Right hindlimb (tissue), 1 donor: ENCODE measurements around the gene NBEAL1.
"Not testable (repeated sequence)": the region's sequence is repeated elsewhere in the genome, so short reads cannot be mapped to it uniquely, and the experiment has no call there.

ENCODE experiments used
- DNase-seq: peaks from one replicate; pipeline ENCODE4 v3.0.0-alpha.2; 2018

The NBEAL1 gene

DNA sequence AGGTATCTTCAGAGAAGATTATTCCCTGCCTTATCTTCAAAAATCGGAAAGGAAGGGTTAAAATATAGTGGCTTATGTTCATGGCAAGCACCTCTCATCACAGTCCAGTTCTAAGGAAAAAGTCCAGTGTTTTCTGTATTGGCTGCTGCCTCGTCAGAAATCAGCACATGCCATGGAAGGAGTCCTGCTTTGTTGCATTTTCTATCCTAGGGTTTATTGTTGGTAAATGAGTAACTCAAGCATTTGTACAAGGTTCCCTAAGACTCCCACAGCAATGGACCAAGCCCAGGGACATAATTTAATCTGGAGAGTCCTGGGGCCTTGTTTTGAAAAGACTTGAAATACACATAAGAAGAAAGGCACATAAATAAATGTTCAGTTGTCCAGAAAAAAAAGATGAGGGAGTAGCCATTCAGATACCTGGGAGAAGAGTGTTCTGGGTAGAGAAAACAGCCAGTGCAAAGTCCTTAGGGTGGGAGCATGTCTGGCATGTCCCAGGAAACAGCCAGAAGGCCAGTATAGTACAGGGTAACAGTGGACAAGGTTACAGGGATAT is 26.4 kb downstream of the NBEAL1 start:
- no peak for DNase-seq

DNA sequence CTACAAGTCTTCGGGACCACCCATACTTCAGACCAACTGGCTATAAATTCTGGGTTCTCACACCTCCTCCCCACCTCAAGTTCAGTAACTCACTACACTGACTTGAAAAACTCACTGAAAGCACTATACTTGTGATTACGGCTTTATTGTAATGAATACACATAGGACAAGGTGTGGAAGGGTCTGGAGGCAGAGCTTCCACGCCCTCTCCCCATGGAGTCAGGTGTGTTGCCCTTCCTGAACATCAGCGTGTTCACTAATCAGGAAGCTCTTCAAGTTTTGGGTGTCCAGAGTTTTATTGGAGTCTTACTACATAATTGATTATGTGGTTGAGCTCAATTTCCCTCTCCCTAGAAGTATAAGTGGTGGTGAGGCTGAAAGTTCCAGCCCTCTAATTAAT is 27.5 kb downstream of the NBEAL1 start:
- DNase-seq: no peak

DNA sequence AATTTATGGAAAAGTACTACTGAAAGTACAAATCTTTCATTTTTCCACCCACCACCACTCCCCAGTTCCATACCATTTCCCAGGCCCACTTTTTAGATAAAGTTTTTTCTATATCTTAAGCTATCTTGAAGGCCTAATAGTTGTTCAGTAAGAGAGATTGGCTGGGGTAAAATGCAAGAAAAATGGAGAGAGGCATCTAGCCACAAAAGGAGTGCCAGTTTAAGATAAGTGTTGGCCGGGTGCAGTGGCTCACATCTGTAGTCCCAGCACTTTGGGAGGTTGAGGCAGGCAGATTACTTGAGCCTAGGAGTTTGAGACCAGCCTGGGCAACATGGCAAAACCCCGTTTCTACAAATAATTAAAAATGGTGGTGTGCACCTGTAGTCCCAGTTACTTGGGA is 28.6 kb downstream of the NBEAL1 start:
- no peak for DNase-seq

DNA sequence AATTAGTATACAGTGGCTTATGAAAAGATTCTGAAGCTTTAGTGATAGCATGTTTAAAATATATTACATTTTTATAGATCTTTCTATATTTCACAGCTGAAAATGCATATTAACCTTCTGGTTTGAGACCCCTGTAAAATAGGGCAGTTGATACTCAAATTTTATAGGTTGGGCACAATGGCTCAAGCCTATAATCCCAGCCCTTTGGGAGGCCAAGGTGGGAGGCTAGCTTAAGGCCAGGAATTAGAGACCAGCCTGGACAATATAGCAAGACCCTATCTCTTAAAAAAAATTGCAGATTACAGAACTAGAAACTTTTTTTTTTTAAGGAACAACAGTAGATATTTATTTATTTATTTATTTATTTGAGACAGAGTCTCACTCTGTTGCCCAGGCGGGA is 31.2 kb downstream of the NBEAL1 start:
- DNase-seq: no peak

DNA sequence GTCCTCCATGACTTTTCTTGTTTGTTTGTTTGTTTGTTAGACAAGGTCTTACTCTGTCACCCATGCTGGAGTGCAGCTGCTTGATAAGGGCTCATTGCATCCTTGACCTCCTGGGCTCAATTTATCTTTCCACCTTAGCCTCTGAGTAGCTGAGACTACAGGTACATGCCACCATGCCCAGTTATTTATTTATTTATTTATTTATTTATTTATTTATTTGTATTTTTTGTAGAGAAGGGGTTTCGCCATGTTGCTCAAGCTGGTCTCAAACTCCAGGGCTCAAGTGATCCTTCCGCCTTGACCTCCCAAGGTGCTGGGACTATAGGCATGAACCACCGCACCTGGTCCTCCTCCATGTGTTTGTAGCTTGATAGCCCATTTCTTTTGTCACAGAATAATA is 37.9 kb downstream of the NBEAL1 start:
- no peak for DNase-seq

DNA sequence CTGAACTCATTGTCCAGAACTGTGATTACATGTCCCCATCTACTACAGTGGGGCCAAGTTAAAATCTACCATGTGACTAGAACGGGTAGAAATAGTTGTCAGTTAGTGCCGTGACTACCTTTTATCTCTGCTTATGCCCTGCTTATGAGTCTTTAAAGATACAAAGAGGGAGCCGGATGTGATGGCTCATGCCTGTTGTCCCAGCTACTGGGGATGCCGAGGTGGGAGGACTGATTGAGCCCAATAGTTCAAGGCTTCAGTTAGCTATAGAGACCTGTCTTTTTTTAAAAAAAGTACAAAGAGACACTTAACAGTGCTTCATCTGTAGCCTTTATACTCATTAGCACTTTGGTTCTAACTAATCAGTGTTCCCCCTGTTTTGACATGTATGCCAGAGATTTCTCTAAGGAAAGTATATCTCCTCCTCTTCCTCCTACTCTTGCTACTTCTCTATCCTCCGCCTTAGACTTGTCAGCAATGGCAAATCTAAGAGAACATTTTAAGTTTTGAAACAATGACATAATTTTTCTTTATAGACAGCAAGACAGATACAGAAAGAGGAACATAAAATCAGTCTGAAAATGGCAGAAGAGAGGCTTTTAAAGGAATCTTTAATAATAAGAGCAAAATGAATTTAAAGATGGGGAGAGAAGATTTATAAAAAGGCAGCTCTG is 45.0 kb downstream of the NBEAL1 start:
- DNase-seq: no peak

DNA sequence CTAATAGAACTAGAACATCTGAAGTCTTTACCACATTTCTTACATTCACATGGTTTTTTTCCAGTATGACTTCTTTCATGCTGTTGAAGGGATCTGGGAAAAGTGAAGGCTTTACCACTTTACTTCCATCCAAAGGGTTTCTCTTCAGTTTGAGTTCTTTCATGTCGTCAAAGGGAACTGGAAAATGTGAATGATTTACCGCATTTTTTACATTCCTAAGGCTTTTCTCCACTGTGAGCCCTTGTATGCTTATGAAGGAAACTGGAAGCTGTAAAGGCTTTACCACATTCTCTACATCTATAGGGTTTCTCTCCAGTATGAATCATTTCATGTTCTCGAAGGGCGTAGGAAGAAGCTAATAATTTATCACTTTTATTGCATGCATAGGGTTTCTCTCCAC is 46.7 kb downstream of the NBEAL1 start:
- no peak for DNase-seq

DNA sequence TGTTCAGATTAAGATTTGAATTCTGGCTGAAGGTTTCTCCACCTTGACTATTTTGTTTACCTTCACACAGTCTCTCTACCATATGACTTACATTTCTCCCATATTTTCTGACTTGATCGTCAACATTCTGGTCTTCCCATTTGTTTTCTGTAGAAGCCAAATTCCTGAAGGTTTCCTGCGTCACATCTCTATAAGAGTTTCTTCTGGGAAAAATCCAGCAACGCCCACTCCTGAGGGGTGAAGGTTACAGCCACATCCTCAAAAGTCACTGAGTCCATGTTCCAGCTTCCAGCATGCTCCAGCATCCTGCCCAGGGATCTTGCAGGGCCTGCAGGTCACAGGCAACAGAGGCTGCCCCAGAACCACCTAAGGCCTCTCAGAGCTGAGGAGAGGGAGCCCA is 47.5 kb downstream of the NBEAL1 start:
- no peak for DNase-seq

DNA sequence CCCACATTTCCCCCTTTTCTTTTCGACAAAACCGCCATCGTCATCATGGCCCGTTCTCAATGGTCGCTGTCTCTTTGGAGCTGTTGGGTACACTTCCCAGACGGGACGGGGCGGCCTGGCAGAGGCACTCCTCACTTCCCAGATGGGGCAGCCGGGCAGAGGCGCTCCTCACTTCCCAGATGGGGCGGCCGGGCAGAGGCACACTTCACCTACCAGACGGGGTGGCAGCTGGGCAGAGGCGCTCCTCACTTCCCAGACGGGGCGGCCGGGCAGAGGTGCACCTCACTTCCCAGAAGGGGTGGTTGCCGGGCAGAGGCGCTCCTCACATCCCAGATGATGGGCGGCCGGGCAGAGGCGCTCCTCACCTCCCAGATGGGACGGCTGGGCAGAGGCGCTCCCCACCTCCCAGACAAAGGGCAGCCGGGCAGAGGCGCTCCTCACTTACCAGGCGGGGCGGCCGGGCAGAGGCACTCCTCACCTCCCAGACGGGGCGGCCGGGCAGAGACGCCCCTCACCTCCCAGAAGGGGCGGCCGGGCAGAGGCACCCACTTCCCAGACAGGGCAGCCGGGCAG is 51.9 kb downstream of the NBEAL1 start:
- not testable (repeated sequence) for DNase-seq

DNA sequence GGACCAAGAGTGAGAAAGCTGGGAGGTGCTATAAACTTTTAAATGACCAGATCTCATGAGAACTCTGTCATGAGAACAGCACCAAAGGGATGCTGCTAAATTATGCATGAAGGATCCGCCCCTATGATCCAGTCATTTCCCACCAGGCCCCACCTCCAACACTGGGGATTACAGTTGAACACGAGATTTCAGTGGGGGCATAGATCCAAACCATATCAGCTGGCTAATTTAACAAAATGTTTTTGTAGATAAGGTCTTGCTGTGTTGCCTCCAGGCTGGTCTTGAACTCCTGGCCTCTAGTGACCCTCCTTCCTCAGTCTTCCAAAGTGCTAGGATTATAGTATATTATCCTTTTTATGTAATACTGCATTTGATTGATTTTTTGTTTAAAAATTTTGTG is 56.0 kb downstream of the NBEAL1 start:
- DNase-seq: no peak

DNA sequence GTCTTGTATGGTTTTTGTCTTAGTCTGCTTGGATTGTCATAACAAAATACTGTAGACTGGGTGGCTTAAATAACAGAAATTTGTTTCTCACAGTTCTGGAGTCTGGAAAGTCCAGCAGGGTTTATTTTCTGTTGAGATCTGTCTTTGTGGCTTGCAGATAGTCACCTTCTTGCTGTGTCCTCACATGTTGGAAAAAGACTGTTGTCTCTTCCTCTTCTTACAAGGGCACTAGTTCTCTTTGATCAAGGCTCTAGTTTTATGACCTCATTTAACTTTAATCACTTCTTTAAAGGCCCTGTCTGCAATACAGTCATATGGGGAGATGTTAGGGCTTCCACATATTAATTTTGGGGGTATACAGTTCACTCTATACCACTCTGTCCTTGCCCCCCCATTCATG is 56.5 kb downstream of the NBEAL1 start:
- no peak for DNase-seq

DNA sequence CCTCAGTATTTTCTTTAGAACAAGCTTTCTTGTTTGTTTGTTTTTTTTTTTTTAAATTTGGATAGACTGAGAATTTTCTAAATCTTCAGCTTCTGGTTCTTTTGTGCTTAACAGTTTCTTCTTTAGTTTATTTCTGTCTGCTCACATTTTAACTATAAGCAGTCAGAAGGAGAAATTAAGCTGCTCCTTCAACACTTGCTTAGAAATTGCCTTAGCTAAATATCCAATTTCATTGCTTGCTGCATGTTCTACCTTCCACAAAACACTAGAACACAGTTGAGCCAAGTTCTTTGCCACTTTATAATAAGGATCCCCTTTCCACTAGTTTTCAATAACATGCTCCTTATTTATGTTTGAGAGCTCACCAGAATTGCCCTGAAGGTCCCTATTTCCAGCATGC is 57.7 kb downstream of the NBEAL1 start:
- no peak for DNase-seq

DNA sequence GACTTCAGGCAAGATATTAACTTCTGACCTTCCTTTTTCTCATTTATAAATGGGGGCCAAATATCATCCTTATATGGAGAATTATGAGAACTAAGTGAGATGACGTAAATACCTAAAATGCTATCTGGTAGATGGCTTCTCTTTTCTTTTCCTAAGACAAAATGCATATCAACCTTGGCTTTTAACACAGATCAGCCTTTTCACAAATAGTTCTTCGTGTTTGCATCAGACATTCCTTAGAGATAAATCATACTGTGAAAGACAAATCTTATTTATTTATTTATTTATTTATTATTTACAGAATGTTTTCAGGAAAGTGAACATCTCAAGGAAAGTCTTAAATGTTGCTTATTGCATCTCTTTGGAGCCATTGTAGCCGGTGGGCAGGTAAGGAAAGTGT is 62.8 kb downstream of the NBEAL1 start:
- no peak for DNase-seq

DNA sequence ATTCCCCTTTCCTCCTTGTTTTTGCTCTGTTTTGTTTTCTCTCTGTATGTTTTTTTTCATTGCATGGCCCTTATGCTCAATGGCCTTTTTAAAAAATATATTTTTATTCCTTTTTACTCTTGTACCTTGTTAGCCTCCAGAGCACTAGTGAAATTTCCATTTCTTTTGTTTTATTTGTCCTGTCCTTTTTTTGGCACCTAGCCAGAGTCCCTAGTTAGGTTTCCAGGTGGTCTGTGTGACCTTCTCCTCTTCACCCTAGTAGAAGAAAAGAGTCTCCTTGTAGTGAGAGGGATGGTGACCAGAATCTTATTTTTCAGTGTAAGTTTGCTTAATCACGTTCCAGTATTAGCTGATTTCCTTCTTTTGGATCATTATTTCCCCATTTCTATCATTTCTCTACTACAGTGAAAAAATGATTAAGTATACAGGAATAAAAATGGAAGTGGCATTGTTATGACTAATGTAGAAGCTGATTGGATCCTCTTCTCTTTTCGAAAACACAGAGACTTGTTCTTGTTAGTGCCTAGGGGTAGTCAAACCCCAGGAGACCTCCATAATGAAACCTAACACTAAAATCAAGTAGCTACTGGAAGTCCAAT is 65.9 kb downstream of the NBEAL1 start:
- no peak for DNase-seq

DNA sequence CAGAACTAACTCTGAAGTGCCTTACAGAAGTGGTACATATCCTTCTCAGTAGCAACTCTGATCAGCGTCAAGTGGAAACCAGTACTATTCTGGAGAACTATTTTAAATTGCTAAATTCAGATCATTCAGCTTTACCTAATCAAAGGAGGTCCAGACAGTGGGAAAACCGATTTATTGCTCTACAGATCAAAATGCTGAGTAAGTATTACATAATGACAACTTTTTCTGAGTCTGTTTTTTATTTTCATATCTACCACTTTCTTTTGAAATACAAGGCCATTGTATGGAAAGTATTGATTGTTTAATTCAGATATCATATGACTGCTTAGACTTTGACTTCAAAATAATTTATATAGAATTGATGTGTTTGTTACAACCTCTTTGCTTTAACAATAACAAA is 68.7 kb downstream of the NBEAL1 start:
- no peak for DNase-seq

DNA sequence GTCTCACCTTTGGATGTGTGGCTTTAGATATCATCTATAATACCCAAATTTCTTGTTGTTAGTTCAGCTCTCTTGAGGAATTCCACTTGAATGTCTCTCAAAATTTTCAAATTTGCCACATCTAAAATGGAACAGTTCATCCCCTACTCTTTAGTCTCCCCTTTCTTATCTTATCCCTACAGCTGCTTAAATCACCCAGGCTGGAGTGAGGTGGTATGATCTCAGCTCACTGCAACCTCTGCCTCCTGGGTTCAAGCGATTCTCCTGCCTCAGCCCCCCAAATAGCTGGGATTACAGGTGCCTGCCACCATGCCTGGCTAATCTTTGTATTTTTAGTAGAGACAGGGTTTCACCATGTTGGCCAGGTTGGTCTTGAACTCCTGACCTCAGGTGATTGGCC is 71.7 kb downstream of the NBEAL1 start:
- not testable (repeated sequence) for DNase-seq

DNA sequence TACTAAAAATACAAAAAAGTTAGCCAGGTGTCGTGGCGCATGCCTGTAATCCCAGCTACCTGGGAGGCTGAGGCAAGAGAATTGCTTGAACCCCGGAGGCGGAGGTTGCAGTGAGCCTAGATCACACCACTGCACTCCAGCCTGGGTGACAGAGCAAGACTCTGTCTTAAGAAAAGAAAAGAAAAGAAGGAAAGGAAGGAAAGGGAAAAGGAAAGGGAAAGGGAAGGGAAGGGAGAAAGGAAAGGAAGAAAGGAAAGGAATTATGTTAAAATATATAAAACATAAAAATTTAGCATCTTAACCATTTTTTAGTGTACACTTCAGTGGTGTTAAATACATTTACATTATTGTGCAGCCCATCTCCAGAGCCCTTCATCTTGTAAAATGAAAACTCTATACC is 76.0 kb downstream of the NBEAL1 start:
- not testable (repeated sequence) for DNase-seq

DNA sequence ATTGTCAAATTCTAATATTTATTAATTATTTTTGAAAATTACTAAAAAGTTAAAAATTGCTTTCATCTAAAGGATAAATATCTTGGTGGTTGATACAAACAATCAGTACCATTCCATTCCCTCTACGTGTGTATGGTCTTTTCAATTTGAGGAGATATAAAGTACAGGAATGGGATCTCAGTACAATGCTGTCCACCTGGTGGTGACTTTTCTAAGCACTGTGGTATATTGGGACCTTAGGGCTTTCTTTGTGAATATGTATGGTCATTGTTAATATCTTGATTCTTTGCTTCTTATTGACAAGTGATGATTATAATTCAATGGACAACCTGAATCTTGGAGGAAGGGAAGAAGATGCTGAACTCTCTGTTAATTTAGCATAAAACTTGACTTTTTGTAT is 83.1 kb downstream of the NBEAL1 start:
- DNase-seq: no peak

DNA sequence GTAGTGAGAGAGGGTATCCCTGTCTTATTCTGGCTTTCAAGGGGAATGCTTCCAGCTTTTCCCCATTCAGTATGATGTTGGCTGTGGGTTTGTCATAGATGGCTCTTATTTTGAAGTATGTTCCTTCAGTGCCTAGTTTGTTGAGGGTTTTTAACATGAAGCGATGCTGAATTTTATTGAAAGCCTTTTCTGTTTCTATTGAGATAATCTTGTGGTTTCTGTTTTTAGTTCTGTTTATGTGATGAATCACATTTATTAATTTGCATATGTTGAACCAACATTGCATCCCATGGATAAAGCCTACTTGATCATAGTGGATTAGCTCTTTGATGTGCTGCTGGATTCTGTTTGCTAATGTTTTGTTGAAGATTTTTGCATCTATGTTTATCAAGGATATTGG is 87.7 kb downstream of the NBEAL1 start:
- not testable (repeated sequence) for DNase-seq

DNA sequence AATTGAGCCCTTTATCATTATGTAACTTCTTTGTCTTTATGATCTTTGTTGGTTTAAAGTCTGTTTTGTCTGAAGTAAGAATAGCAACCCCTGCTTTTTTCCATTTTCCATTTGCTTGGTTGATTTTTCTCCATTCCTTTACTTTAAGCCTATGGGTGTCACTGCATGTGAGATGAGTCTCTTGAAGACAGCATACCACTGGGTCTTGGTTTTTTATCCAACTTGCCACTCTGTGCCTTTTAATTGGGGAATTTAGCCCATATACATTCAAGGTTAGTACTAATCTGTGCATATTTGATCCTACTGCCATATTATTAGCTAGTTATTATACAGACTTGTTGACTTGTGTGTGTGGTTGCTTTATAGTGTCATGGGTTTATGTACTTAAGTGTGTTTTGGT is 89.6 kb downstream of the NBEAL1 start:
- no peak for DNase-seq

DNA sequence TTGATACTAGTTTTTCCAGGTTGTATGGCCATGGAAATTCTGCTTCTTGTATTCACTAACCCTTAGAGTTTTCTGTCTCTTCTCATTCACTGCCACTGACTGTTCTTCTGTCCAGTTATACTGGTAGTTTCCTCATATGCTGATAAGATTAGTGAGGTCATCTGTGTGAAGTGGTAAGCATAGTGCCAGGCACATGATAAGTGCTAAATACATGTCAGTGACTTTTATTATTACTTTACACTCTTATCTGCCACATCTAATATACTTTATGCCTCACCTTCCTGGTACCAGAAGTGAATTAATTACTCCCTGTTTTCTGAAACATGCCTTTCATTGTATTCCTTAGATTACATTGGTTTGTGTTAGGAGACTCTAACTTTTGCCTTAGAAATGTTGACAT is 91.3 kb downstream of the NBEAL1 start:
- DNase-seq: no peak

DNA sequence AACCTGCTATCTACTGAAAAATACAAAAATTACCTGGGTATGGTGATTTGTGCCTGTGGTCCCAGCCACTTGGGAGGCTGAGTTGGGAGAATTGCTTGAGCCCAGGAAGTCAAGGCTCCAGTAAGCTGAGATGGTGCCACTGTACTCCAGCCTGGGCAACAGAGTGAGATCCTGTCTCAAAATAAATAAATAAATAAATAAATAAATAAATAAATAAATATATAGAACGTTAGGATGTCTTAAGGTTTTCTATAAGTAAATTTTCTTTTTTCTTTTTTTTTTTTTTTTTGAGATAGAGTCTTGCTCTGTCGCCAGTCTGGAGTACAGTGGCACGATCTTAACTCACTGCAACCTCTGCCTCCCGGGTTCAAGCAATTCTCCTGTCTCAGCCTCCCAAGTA is 95.8 kb downstream of the NBEAL1 start:
- not testable (repeated sequence) for DNase-seq

DNA sequence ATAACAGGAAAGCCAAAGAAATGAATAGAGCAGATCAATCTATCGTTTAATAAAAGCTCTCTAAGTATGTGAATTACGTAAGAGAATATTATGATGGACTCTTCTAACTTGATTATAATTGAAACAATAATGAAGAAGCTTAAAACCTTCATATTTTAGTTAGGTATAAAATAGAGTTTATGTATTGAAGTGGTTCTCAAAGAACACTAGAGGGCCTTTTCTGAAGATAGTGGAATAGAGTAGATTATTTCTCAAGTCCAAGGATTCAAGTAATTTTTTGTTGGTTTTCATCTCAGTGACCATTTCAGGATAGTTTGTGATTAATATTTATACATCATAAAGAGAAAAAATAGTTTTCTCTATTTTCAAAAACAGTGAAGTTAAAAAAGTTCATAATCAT is 97.7 kb downstream of the NBEAL1 start:
- DNase-seq: no peak

DNA sequence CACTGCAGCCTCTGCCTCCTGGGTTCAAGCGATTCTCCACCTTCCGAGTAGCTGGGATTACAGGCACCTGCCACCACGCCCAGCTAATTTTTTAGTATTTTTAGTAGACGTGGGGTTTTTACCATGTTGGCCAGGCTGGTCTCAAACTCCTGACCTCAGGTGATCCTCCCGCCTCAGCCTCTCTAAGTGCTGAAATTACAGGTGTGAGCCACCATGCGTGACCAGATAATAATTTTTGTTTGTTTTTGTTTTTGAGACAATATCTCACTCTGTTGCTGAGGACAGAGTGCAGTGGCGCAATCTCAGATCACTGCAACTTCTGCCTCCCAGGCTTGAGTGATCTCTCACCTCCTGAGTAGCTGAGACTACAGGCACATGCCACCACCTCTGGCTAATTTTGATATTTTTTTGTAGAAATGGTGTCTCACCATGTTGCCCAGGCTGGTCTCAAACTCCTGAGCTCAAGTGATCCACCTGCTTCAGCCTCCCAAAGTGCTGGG is 100.6 kb downstream of the NBEAL1 start:
- not testable (repeated sequence) for DNase-seq
